NCI-H748 (cell line): Measurements from ENCODE around the gene MPIG6B.
"Not testable (repeated sequence)": the region's sequence is repeated elsewhere in the genome, so short reads cannot be mapped to it uniquely, and the experiment has no call there.

Experiments
- DNase-seq: peaks from one replicate; lab custom pipeline; 2025; ENCODE audit not compliant: unreplicated experiment; lab: John Stamatoyannopoulos, UW

The MPIG6B gene

GRCh38 chr6:31700740-31701401, 22.3 kb upstream of the MPIG6B start:
- DNase-seq = no peak

GRCh38 chr6:31701666-31702404, 21.3 kb upstream of the MPIG6B start:
- peak; percentile 77 for DNase-seq

DNA sequence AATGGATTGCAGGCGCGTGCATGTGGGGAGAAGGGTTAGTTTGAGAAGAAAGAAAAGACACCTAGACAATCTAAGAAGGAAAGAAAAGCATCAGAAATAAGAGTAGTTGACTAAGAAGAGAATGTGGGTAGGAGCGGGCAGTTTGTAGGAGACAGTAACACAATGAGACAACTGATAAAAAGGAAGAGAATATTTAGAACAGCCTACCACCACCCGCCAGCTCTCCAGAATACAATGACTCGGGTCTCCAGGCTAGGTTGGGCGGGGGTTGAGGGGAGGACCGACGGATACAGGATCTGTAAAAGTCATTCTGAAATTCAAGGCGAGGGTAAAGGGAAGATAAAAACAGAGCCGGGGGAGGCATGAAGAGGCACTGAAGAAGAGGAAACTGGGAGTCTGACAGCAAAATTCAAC, 20.8 kb upstream of the MPIG6B start:
- DNase-seq = peak; percentile 56

GRCh38 chr6:31702819-31703716, 20.1 kb upstream of the MPIG6B start, which contains the start of gene ABHD16A:
ABHD16A (minus strand) TSS chr6:31703324; CDS start chr6:31703281, 43 bp downstream.
- peak; percentile 99 for DNase-seq

DNA sequence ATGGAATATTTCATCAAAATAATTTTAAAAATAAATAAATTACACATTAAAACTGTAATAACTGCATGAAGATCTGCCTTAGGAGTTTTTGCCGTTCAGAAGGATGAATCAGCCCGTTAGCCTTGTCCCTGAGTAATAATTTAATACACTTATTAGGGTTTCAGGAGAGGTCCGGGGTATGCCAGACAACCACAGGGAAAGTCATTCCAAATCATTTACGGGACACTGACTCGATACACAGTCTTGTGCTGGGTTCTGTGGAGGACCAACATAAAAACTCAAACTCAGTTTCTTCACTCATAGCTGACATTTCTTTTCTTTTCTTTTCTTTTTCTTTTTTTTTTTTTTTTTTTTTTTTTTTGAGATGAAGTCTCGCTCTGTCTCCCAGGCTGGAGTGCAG, 17.2 kb upstream of the MPIG6B start:
- DNase-seq = no peak

DNA sequence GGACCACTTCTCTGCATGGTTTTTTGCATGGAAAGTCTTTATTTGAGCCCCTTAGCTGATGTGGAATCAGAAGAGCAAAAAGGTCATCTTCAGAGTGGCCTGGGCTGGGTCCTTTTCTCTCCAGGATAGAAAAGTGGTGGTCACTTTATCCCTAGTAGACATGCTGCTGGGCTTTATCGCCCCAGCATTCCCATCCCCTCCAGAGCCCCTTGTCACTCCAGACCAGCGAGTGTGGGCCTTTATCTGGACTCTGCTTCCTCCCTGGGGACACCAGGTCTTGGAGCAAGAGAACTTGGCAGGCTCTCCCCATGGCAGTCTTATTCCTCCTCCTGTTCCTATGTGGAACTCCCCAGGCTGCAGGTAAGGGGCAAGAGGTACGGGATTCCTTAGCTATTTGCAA, 16.6 kb upstream of the MPIG6B start, which contains the start of gene LY6G6F:
TSS of gene LY6G6F (plus strand) at position 268 of the 400 bp plus-strand sequence. CDS start at position 309, 41 bp downstream.
- no peak for DNase-seq

DNA sequence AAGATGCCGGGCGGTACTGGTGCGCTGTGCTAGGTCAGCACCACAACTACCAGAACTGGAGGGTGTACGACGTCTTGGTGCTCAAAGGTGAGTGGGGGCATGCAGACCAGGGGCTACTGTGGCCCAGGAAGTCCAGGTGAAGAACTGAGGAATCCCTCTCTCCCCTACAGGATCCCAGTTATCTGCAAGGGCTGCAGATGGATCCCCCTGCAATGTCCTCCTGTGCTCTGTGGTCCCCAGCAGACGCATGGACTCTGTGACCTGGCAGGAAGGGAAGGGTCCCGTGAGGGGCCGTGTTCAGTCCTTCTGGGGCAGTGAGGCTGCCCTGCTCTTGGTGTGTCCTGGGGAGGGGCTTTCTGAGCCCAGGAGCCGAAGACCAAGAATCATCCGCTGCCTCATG, 15.5 kb upstream of the MPIG6B start:
- no peak for DNase-seq

GRCh38 chr6:31708224-31708623, 14.9 kb upstream of the MPIG6B start:
- no peak for DNase-seq

- DNase-seq = not testable (repeated sequence)
Observed at GRCh38 chr6:31709157-31709556, 14.0 kb upstream of the MPIG6B start.

DNA sequence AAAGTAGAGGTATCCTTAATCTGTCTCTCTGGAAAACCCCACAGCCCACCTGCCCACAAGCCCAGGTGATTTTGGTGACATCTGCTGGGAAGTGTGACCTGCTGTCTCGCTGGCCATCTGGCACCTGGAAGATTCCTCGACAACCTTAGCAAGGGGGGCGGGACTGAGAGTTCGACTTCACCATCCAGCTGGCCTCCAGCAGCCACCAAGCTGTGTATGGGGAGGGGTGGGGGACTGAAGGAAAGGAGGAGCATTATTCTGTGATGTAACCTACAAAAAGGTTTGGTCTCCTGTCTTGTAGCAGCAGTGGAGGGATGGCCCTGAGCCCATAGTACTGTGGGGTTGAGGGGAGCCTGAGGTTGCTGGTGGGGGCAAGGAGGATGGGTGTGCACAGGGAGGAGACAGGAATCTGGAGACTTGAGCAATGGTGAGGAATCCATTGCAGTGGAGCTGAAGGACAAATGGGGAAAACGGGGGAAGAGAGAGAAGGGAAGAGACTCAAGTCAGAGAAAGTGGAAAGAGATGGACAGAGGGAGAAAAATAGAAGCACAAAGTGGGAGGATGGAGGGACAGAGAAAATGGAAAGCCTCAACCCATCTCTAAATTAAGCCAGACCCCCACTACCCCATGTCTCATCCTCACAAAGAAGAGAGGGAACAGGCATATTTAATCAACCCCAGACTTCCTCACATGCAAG, 12.5 kb upstream of the MPIG6B start:
- no peak for DNase-seq

DNA sequence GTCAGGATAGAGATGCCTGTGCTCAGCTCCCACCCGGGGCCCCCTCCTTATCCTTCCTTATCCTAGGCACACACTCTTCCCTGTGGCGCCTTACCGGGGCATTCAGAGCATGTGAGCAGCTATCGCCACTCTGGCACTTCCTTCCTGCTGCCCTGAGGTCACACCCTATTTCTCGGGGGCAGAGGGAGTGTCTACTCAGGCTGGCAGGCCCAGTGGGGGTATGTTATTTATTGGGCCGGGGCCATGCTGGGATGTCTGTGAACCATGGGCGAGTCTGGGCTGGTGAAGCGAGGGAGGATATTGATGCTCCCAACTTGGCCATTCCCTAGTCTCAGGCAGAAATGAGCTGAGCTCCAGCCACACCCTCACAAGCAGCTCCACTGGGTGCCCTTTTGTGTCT, 11.9 kb upstream of the MPIG6B start:
- DNase-seq = peak; percentile 27

DNA sequence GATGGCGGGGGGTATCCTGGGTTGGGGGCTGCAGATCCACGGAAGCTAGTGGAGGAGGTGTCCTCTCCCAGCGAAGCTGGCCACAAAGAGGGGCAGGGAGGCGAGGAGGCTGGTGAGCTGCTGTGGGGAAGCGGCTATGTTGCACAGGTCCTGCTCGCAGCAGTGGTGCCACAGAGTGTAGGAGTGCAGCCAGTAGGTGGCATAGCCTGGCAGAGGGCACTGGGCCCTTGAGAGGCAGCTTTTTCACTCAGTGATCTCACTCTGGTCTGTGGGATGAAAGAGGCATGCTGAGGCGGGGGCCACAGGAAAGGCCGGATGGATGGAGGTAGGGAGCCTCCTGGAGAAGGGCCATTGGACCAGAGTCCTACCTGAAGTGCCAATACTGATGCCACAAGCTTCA, 10.9 kb upstream of the MPIG6B start:
- no peak for DNase-seq

GRCh38 chr6:31713465-31713864, 9.7 kb upstream of the MPIG6B start:
- no peak for DNase-seq

- DNase-seq = peak; percentile 96
Observed at GRCh38 chr6:31713991-31714684, 9.0 kb upstream of the MPIG6B start.

DNA sequence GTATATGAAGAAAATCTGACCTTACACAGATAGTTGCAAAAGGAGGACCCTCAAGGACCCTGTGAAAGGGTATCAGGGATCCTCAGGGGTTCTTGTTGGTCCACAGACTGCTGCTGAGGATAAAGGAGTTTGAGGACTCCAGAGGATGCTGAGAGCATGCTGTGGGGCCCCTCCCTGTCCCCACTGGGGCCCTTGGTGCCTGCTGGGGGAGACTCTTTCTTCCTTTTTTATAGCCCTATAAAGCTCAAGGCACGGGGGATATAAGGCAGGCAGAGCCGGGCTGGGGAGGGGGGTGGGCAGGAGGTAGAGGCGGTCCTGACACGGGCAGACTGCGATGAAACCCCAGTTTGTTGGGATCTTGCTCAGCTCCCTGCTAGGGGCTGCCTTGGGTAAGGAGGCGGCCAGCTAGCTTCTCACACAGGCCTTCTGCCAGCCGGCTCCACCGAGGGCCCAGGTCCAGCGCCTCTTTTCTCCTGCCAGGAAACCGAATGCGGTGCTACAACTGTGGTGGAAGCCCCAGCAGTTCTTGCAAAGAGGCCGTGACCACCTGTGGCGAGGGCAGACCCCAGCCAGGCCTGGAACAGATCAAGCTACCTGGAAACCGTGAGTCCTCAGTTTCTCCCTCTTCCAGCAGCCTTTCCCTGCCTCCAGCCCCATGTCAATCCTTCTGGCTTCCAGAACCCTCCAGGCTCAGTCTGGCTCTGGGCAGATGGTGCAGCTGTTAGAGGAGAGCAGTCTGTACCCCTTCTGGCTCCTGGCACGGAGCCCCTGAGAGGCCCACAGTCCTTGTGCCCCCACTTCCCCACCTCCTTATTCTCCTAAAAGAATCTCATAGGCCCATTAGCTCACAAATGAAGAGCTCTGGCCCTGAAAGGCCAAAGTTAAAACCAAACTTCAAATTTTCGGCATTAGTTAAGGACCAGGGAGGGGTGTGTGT, 7.9 kb upstream of the MPIG6B start, which contains the start of gene LY6G6D:
TSS of gene LY6G6D (plus strand) at position 327 of the 937 bp plus-strand sequence. CDS start at position 335, 8 bp downstream.
- DNase-seq = no peak

GRCh38 chr6:31717499-31718222, 5.5 kb upstream of the MPIG6B start:
- peak; percentile 54 for DNase-seq

GRCh38 chr6:31718265-31718664, 4.9 kb upstream of the MPIG6B start:
- peak; percentile 96 for DNase-seq

DNA sequence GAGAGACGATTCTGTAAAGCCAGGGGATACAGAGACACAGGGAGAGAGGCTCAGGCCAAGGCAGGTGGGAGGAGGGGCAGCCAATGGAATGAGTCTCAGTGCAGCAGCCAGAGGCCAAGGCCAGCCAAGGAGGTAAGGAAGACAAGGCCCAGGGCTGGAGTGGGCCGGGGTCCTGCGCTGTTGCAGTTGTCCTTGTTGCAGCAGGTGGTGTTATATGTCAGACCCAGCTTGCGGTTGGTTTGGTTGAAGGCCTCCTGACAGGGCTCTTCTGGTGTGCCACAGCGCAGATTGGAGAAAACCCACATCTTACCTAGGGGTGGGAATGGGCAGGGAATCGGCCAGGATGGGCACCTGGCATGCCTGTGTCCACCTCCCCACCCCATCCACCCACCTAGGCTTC, 4.2 kb upstream of the MPIG6B start:
- no peak for DNase-seq
